ENCODE measurements around the gene SEC24C. TPM values are rescaled to one million over a fixed set of nuclear protein-coding genes. Genes with fewer than 3 reads are reported as not detected.

The SEC24C gene
- total RNA-seq, 1 donor from 2014 or later = 42.2 TPM

GRCh38 chr10:73812657-73813056 lies 68.5 kb downstream of the SEC24C start:
- Histone ChIP-seq H3K36me3 (peaks cover 38% of the 10 kb centered on the region), H3K27me3 (ENCODE audit: low read depth) (no peaks in the 10 kb centered on the region), H3K4me1 (peaks cover 33% of the 10 kb centered on the region), H3K27ac (replicated peaks) (peak overlapping the region; percentile 96), H3K4me3 (no peak overlapping the region), H3K9me3 (replicated peaks) (no peaks in the 10 kb centered on the region)
- DNase-seq = no peak
- no peak for TF ChIP-seq CTCF (IDR thresholded peaks at IDR 0.05; ENCODE audit: borderline replicate concordance)
- intact Hi-C loops (cut with micrococcal nuclease) = no loop called here

- DNase-seq = no peak
- H3K4me1 ChIP-seq = peaks cover 33% of the 10 kb centered on the region
- no peaks in the 10 kb centered on the region for H3K9me3 ChIP-seq (replicated peaks)
- no peak overlapping the region for H3K4me3 ChIP-seq
- H3K36me3 ChIP-seq = peaks cover 35% of the 10 kb centered on the region
- no peak overlapping the region for H3K27ac ChIP-seq (replicated peaks)
- TF ChIP-seq CTCF (IDR thresholded peaks at IDR 0.05; ENCODE audit: borderline replicate concordance) = no peak
- intact Hi-C loops (cut with micrococcal nuclease) = no loop called here
- H3K27me3 ChIP-seq (ENCODE audit: low read depth) = no peaks in the 10 kb centered on the region
Observed at GRCh38 chr10:73813333-73813732, 69.2 kb downstream of the SEC24C start.

GRCh38 chr10:73814276-73814895 lies 70.2 kb downstream of the SEC24C start:
- intact Hi-C loops (cut with micrococcal nuclease) = no loop called here
- DNase-seq = no peak
- Histone ChIP-seq H3K4me1 (peaks cover 35% of the 10 kb centered on the region), H3K27me3 (ENCODE audit: low read depth) (no peaks in the 10 kb centered on the region), H3K36me3 (peaks cover 30% of the 10 kb centered on the region), H3K27ac (replicated peaks) (no peak overlapping the region), H3K4me3 (no peak overlapping the region), H3K9me3 (replicated peaks) (no peaks in the 10 kb centered on the region)
- TF ChIP-seq CTCF (IDR thresholded peaks at IDR 0.05; ENCODE audit: borderline replicate concordance) = no peak

- Histone ChIP-seq H3K27me3 (ENCODE audit: low read depth) (no peaks in the 10 kb centered on the region), H3K4me3 (no peak overlapping the region), H3K36me3 (peaks cover 30% of the 10 kb centered on the region), H3K27ac (replicated peaks) (peak overlapping the region; percentile 51), H3K9me3 (replicated peaks) (no peaks in the 10 kb centered on the region), H3K4me1 (peaks cover 35% of the 10 kb centered on the region)
- TF ChIP-seq CTCF (IDR thresholded peaks at IDR 0.05; ENCODE audit: borderline replicate concordance) = no peak
- DNase-seq = no peak
- intact Hi-C loops (cut with micrococcal nuclease) = no loop called here
Observed at GRCh38 chr10:73814896-73815718, 70.9 kb downstream of the SEC24C start.

GRCh38 chr10:73815719-73816030 lies 71.5 kb downstream of the SEC24C start:
- Histone ChIP-seq H3K9me3 (replicated peaks) (no peaks in the 10 kb centered on the region), H3K27me3 (ENCODE audit: low read depth) (no peaks in the 10 kb centered on the region), H3K27ac (replicated peaks) (peak overlapping the region; percentile 51), H3K4me3 (no peak overlapping the region), H3K4me1 (peaks cover 30% of the 10 kb centered on the region), H3K36me3 (peaks cover 30% of the 10 kb centered on the region)
- intact Hi-C loops (cut with micrococcal nuclease) = no loop called here
- no peak for DNase-seq
- no peak for TF ChIP-seq CTCF (IDR thresholded peaks at IDR 0.05; ENCODE audit: borderline replicate concordance)

Data from left ventricle myocardium inferior (tissue), 1 donor.